GM13977 (cell line): ENCODE results near the gene NPLOC4.

Source experiments
- DNase-seq: peaks from one replicate; pipeline ENCODE4 v3.0.0; 2012; ENCODE audit warnings: low spot score
- CTCF ChIP-seq: IDR thresholded peaks from 2 replicates; pipeline ENCODE4 v1.5.1; 2012; ENCODE audit warnings: mild to moderate bottlenecking, control low read depth; ENCODE audit not compliant: insufficient read depth; ENCODE audit errors: extremely low read depth, missing control alignments
- in situ Hi-C: fragments of 300-500 bp; cut with MboI; formaldehyde crosslinking; loops from one replicate; pipeline ENCODE4 v1.12.0; 2022; ENCODE audit warnings: low sequenced_read_pairs, low pct_unique_long_range_greater_than_20kb, mixed read lengths, inconsistent platforms; ENCODE audit not compliant: unreplicated experiment

The NPLOC4 gene

GRCh38 chr17:81509207-81509971 is 127.5 kb downstream of the NPLOC4 start:
- no peak for DNase-seq
- in situ Hi-C loops: no loop called here
- TF ChIP-seq CTCF: no peak

DNA sequence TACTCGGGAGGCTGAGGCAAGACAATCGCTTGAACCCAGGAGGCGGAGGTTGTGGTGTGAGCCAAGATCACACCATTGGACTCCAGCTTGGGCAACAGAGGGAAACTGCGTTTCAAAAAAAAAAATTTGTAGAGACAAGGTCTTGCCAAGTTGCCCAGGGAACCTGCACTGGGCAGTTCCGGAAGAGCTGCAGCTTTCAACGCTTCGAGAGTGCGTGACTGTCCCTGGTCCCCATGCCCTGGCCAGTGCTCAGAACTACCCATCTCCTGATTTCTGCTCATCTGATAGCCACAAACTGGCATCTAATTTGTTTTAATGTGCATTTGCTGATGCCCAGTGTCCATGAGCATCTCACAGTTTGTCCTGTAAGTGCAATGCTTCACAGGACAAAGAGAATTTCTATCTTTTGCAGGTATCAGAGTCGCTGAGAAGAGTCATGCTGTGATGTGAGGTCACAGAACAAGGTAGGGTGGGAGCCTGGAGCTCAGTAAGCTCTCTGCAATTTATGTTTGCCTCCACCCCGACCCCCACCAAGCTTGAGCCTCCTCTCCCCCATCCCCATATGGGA is 128.2 kb downstream of the NPLOC4 start:
- DNase-seq: no peak
- TF ChIP-seq CTCF: no peak
- in situ Hi-C loops: no loop called here
